Measurements from ENCODE around the gene POU2F3. TPM values are rescaled to one million over a fixed set of nuclear protein-coding genes. Genes with fewer than 3 reads are reported as not detected.

The POU2F3 gene
- total RNA-seq, 1 donor from 2014 or later: 0.19 TPM

DNA sequence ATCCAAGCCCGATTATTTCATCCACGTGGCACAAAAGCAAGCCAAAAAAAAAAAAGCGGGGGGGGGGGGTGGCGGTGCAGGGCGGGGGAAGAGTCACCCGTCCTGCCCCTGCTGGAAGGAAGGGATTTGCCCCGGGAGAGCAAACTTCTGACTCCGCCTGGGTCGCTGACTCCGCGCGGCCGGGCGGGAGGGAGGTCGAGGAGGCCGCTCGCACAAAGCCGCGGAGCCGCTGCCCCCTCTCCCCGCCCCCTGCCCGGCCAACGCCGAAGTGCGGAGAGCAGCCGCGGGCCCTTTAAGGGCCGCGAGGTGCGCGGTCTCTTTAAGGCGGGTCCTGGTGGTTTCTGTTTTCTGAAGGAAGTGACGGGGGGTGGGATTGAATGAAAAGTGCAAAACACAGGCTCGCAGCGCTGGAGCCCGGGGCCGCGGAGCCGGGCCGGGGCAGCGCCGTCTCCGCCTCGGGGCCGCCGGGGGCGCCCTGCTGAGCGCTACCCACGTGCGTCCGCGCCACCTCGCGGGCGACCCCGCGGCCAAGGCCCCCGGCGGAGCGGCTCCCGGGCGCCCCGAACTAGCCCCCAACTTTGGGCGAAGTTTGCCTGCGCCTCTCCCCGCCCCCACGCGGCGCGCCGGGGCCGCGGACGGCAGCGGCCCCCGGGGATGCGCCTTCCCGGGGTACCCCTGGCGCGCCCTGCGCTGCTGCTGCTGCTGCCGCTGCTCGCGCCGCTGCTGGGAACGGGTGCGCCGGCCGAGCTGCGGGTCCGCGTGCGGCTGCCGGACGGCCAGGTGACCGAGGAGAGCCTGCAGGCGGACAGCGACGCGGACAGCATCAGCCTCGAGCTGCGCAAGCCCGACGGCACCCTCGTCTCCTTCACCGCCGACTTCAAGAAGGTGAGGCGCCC lies 29.1 kb upstream of the POU2F3 start, which contains the start of gene OAF:
Gene OAF, plus strand, starts transcription at position 407 of the 896 bp plus-strand sequence. Its CDS starts 248 bp downstream, at position 655.
- DNase-seq (ENCODE audit: low spot score): no peak

DNA sequence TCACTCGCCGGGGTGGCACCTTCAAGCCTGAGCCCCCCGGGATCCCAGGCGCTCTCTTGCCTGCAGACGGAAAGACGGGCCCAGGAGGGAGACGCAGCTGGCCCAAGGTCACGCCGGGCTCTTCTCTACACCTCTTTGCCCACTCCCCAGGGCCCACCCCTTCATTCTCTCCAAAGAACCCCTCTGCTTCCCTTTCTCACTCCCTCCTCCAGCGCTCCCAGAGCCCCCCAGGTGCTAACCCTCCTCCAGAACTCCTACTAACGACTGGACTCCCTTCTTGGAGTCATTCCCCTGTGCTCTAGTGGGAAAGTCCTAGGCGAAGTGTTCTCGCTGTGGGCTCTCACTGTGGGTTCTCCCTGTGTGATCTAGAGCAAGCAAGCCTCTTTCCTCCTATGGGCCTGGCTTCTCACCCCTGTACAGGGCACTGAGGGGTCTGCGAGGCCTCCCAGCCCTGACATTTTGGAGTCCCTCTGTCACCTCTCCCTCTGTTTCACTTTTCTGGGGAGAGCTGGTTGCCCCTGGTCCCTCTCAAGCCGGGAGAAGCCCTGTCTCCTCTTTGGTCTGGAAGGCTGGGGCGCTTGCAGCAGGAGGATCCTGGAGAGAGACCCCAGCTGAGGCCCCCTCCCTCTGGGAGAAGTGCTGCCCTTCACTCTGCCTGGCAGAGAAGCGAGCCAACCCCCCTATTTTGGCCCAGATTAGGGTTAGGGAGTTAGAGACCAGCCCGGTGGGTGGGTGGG lies 28.2 kb upstream of the POU2F3 start:
- no peak for DNase-seq (ENCODE audit: low spot score)

GRCh38 chr11:120212259-120212878 lies 27.6 kb upstream of the POU2F3 start:
- DNase-seq (ENCODE audit: low spot score): no peak

- no peak for DNase-seq (ENCODE audit: low spot score)
Observed at GRCh38 chr11:120212926-120213325, 27.0 kb upstream of the POU2F3 start.

DNA sequence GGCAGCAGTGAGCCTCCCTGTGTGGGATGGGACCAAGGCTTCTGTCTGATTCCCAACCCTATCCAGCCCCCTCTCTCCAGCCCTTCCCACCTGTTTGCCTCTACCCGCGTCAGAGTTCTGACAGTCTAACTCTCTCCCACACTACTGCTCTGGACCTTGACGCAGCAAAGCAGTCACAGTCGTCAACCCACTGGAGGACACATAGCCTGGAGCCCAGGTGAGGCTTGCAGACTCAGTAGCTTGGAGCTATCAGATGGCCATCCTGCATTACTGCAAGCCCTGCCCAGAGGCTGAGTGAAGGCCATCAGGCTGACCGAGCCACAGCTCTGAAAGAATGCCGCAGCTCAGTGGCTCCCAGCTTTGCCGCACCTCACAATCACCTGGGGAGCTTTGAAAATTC lies 25.4 kb upstream of the POU2F3 start:
- DNase-seq (ENCODE audit: low spot score): no peak

DNA sequence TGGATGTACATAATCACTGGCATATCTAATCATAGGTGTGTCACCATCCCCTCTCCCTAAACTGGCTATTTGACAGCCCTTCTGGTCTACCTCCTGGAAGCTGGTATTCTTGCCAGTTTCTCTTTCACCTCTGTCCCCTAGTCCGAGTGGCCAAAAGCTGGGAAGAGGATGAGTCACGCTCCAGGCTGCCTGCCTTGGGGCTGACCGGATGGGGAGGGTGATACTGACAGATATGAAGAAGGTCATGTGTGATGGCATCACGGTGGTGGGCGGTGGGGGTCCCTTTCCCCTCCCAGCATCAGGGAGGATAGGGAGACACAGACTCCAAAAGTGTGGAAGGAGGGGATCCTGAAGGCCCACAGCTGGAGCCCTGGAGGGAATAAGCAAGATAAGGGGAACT lies 24.3 kb upstream of the POU2F3 start:
- DNase-seq (ENCODE audit: low spot score): no peak

GRCh38 chr11:120216426-120217102 lies 23.4 kb upstream of the POU2F3 start:
- DNase-seq (ENCODE audit: low spot score): no peak

GRCh38 chr11:120217526-120217925 lies 22.4 kb upstream of the POU2F3 start:
- no peak for DNase-seq (ENCODE audit: low spot score)

DNA sequence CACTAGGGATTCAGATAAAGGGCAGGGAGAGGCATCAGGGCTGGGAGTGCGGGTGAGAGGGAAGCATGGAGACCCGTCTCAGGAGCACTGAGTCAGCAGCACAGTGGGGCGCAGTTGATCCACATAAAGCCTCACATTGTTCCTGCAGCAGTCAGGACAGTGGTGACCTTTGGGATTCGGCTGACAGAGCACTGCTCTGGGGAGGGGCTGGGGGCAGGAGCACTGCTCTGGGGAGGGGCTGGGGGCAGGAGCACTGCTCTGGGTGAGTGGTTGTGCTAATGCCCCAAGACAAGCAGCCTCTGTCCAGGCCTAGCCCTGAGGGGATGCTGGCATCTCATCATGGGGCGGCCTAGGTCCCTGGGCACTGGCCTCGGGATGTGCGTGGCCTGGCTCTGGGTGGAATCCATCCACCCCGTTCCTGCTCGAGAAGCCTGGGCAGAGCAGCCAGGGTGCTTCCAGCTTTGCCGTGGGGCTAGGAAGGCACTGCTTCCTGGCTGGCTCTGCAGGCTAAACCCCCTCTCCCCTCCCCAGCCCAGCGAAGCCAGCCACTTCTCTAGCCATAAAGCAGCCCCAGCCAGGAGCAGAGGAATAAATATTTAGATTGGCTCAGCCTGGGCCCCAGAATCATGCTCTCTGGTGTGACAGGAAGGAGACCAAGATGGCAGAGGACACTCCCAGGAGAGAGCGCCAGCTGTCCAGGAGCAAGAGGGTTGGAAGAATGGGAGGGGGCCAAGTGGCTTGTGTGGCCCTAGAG lies 21.8 kb upstream of the POU2F3 start:
- no peak for DNase-seq (ENCODE audit: low spot score)

DNA sequence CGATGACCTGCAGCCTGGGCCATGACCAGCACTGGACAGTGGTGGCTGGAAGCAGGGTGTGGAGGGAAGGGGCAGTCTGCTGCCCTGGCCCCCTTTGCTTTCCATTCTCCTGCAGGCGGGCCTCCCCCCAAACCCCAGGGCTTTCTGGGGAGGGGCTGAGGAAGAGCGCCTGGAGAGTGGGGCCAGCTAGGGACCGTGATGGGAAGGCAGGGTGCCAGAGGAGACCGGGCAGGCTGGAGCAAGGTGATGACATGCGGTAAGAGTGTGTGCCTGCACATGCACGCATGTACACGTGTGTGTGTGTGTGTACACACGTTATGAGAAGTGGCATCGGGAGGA lies 21.3 kb upstream of the POU2F3 start:
- no peak for DNase-seq (ENCODE audit: low spot score)

- no peak for DNase-seq (ENCODE audit: low spot score)
Observed at GRCh38 chr11:120219232-120219937, 20.6 kb upstream of the POU2F3 start.

- no peak for DNase-seq (ENCODE audit: low spot score)
Observed at GRCh38 chr11:120219938-120220746, 19.8 kb upstream of the POU2F3 start.

DNA sequence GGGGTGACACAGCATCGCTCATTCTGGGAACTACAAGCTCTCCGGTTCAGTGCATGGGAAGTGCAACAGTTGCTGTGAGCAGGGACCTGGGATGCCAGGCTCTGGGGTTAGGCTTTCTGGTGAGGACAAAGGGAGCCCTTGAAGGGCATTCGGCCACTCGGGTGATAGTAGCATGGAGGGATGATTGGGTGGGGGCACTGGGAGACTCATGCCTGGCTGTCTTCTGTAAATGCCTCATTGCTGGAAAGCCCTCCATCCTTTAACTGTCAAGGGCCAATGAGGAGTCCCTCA lies 19.2 kb upstream of the POU2F3 start:
- no peak for DNase-seq (ENCODE audit: low spot score)

GRCh38 chr11:120221115-120221752 lies 18.7 kb upstream of the POU2F3 start:
- no peak for DNase-seq (ENCODE audit: low spot score)

DNA sequence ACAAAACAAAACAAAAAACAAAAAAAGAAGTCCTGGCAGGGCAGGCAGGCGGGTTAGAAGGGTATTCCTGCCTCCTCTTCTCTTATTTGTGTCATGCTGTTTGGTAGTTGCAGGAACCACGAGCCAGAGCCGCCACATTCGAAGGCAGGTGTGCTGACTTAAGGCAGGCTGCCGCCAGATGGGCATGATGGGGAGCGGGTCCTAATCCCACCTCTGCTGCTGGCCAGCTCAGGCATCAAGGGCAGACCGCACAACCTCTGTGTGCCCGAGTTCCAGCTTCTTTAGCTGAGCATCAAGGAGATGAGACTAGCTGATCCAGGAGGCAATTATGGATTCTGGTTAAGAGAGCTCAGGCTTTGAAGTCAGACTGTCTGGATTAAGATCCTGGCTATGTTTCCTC lies 17.0 kb upstream of the POU2F3 start:
- no peak for DNase-seq (ENCODE audit: low spot score)

GRCh38 chr11:120223793-120224192 lies 16.1 kb upstream of the POU2F3 start:
- no peak for DNase-seq (ENCODE audit: low spot score)

DNA sequence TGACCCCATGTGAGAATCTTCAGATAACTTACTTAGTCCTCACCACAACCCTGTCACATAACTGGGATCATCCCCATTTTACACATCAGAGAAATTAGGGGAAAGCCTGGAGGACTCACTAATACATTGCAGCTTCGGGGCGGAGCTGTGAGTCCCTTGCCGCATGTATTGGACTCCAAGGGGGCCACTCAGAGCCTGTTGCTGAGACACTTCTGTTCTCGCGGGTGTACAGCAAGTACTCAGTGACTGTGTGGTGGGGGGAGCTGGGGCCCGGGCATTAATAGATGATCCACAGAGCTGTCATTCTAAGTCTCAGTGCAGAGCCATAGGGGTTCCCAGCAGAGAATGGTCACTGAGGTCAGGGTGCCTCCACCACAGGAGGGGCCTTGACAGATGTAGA lies 15.6 kb upstream of the POU2F3 start:
- no peak for DNase-seq (ENCODE audit: low spot score)

DNA sequence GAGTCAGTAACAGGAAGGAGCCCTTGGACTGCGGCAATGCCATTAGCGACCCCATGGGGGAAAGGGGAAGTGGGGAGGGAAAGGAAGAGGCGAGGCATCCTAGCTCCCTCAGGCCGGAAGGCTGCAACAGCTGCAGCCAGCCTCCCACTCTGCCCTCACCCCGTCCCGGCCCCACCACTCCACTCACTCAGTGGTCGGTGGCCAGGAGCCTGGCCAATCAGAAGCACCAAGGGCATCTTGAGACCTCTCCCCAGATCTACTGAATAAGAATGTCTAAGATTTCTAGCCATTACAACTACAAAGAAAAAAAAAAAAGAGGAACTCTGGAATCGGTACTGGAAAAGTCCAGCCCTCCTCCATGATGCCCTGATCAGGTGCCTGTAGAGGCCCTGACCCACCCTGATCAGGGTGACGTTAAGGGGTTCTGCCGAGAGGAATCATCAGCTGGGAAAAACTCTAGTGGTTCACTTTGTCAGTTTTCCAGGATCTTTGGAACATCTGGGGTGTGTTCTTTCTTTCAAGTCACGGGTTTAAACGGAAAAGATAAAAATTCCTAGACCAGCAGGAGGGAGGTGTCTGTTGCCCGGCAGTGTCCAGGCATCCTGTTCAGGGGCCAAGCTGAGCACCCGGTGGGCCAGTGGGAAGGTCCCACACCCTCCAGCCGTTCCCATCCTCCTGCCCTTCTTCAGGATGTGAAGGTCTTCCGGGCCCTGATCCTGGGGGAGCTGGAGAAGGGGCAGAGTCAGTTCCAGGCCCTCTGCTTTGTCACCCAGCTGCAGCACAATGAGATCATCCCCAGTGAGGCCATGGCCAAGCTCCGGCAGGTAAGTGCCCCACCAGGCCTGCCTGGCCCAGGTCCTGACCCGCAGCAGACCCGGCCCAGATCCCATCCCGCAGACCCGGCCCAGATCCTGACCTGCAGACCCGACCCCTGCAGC lies 14.7 kb upstream of the POU2F3 start:
- no peak for DNase-seq (ENCODE audit: low spot score)

Measured in mesenteric fat pad (tissue), 1 donor.